ENCODE measurements around the gene SRP72.
A peak's percentile ranks its signal among the peaks of the same experiment; 100 is the strongest.

Gene SRP72

GRCh38 chr4:56512166-56512565 is 44.7 kb downstream of the SRP72 start:
- no peak overlapping the region for H3K4me3 ChIP-seq (ENCODE audit: low read depth, low read length)
- TF ChIP-seq MYC (IDR thresholded peaks at IDR 0.05; ENCODE audit: low read depth, low read length) (no peak), POLR2A (IDR thresholded peaks at IDR 0.05; ENCODE audit: extremely low read depth, insufficient read length) (no peak)
- TF ChIP-seq, protein P1, sequence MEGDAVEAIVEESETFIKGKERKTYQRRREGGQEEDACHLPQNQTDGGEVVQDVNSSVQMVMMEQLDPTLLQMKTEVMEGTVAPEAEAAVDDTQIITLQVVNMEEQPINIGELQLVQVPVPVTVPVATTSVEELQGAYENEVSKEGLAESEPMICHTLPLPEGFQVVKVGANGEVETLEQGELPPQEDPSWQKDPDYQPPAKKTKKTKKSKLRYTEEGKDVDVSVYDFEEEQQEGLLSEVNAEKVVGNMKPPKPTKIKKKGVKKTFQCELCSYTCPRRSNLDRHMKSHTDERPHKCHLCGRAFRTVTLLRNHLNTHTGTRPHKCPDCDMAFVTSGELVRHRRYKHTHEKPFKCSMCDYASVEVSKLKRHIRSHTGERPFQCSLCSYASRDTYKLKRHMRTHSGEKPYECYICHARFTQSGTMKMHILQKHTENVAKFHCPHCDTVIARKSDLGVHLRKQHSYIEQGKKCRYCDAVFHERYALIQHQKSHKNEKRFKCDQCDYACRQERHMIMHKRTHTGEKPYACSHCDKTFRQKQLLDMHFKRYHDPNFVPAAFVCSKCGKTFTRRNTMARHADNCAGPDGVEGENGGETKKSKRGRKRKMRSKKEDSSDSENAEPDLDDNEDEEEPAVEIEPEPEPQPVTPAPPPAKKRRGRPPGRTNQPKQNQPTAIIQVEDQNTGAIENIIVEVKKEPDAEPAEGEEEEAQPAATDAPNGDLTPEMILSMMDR (IDR thresholded peaks at IDR 0.05; ENCODE audit: low read depth, low read length) = no peak
- TF ChIP-seq, protein P2, sequence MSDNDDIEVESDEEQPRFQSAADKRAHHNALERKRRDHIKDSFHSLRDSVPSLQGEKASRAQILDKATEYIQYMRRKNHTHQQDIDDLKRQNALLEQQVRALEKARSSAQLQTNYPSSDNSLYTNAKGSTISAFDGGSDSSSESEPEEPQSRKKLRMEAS (IDR thresholded peaks at IDR 0.05; ENCODE audit: low read depth, low read length) = no peak
- no peak for DNase-seq (ENCODE audit: low read depth)

DNA sequence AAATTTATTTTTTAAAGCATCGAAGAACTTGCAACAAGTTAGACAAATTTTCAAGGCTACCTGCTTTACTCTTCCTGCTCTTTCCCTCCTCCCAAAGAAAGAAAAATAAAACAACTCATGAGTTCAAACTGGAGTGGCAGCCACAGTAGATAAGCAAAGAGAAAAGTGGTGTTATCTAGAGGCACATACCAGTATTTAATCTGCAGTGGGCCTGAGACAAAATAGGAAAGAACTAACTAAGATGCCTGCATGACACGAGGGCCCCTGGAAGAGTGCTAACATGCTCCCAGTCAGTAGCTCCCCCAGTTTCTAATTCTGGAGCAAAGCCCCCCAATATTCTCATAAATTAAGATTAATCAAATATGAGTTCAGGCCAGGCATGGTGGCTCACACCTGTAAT is 46.1 kb downstream of the SRP72 start:
- no peak overlapping the region for H3K4me3 ChIP-seq (ENCODE audit: low read depth, low read length)
- TF ChIP-seq, protein P2 (IDR thresholded peaks at IDR 0.05; ENCODE audit: low read depth, low read length) = no peak
- TF ChIP-seq, protein P1 (IDR thresholded peaks at IDR 0.05; ENCODE audit: low read depth, low read length) = no peak
- no peak for TF ChIP-seq MYC (IDR thresholded peaks at IDR 0.05; ENCODE audit: low read depth, low read length)
- no peak for TF ChIP-seq POLR2A (IDR thresholded peaks at IDR 0.05; ENCODE audit: extremely low read depth, insufficient read length)
- no peak for DNase-seq (ENCODE audit: low read depth)

- TF ChIP-seq, protein P2 (IDR thresholded peaks at IDR 0.05; ENCODE audit: low read depth, low read length) = no peak
- TF ChIP-seq POLR2A (IDR thresholded peaks at IDR 0.05; ENCODE audit: extremely low read depth, insufficient read length) (no peak), MYC (IDR thresholded peaks at IDR 0.05; ENCODE audit: low read depth, low read length) (no peak)
- TF ChIP-seq, protein P1 (IDR thresholded peaks at IDR 0.05; ENCODE audit: low read depth, low read length) = no peak
Observed at GRCh38 chr4:56530269-56531148, 63.1 kb downstream of the SRP72 start.

DNA sequence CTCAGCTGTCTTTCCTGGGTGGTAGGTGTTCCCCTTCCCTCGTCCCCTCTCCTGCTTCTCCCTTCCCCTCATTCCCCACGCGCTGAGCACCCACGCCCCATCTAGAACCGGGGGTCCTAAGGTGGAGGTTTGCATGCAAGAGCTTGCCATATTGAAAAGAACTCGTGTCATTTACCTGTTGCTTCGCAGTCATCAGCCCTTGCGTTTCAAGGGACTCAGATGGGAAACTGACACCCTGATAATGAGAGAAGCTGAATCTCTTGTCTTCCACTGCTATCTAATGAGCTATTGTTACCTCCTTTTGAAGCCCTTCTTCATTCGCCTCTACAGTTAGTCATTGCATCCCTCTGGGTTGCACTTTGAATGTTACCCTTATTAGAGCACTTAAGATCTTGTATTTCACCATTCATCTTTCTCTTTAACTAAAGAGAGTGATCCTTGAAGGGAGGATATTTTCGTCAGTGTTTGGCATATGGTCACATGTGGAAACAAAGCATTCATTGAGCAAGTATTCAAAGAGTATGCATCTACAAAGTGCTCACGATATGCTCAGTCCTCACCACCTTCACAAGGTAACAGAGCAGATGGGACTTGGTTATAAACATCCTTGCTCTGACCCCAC is 63.8 kb downstream of the SRP72 start:
- H3K4me3 ChIP-seq (ENCODE audit: low read depth, low read length) = peak overlapping the region; percentile 43
- TF ChIP-seq POLR2A (IDR thresholded peaks at IDR 0.05; ENCODE audit: extremely low read depth, insufficient read length) (no peak), MYC (IDR thresholded peaks at IDR 0.05; ENCODE audit: low read depth, low read length) (no peak)
- TF ChIP-seq, protein P1 (IDR thresholded peaks at IDR 0.05; ENCODE audit: low read depth, low read length) = no peak
- TF ChIP-seq, protein P2 (IDR thresholded peaks at IDR 0.05; ENCODE audit: low read depth, low read length) = no peak
- no peak for DNase-seq (ENCODE audit: low read depth)

More at GRCh38 chr4:56530269-56531148, 63.1 kb downstream of the SRP72 start:
- peak; percentile 59 for DNase-seq (ENCODE audit: low read depth)
- H3K4me3 ChIP-seq (ENCODE audit: low read depth, low read length) = peak overlapping the region; percentile 43

- DNase-seq (ENCODE audit: low read depth) = no peak
- TF ChIP-seq, protein P1 (IDR thresholded peaks at IDR 0.05; ENCODE audit: low read depth, low read length) = no peak
- TF ChIP-seq, protein P2 (IDR thresholded peaks at IDR 0.05; ENCODE audit: low read depth, low read length) = no peak
- no peak for TF ChIP-seq MYC (IDR thresholded peaks at IDR 0.05; ENCODE audit: low read depth, low read length)
- no peak for TF ChIP-seq POLR2A (IDR thresholded peaks at IDR 0.05; ENCODE audit: extremely low read depth, insufficient read length)
- H3K4me3 ChIP-seq (ENCODE audit: low read depth, low read length) = no peak overlapping the region
Observed at GRCh38 chr4:56531823-56532222, 64.4 kb downstream of the SRP72 start.
